Karpas-422 (cell line): ENCODE measurements around the gene XCR1. TPM values are rescaled to one million over a fixed set of nuclear protein-coding genes. Genes with fewer than 3 reads are reported as not detected.

Experiments
- DNase-seq: peaks from one replicate; pipeline ENCODE4 v3.0.0-alpha.2; 2015
- H2AFZ ChIP-seq: fragments of 200-600 bp; sonication (generic); 2 replicates; pipeline ENCODE4 v1.6.1; 2014; ENCODE audit warnings: antibody characterized with exemption, low read length, mixed read lengths
- H3K27ac ChIP-seq: fragments of 200-600 bp; sonication (generic); 2 replicates; pipeline ENCODE4 v1.5.1; 2014; ENCODE audit warnings: mild to moderate bottlenecking, low read length, moderate library complexity
- H3K27me3 ChIP-seq: fragments of 200-600 bp; sonication (generic); 2 replicates; pipeline ENCODE4 v1.6.1; 2014; ENCODE audit warnings: low read length, mixed read lengths
- H3K36me3 ChIP-seq: fragments of 200-600 bp; sonication (generic); 2 replicates; pipeline ENCODE4 v1.6.1; 2014; ENCODE audit warnings: low read length, mixed read lengths; ENCODE audit not compliant: insufficient read depth
- H3K4me1 ChIP-seq: fragments of 200-600 bp; sonication (generic); 2 replicates; pipeline ENCODE4 v1.6.1; 2014; ENCODE audit warnings: mild to moderate bottlenecking, low read length, mixed read lengths
- H3K4me2 ChIP-seq: fragments of 200-600 bp; sonication (generic); 2 replicates; pipeline ENCODE4 v1.6.1; 2014; ENCODE audit warnings: low read length, low read depth, mild to moderate bottlenecking; ENCODE audit not compliant: poor library complexity, severe bottlenecking
- H3K4me3 ChIP-seq: fragments of 200-600 bp; sonication (generic); 2 replicates; pipeline ENCODE4 v1.5.1; 2014; ENCODE audit warnings: mild to moderate bottlenecking, antibody characterized with exemption, low read length, mixed read lengths
- H3K79me2 ChIP-seq: fragments of 200-600 bp; sonication (generic); 2 replicates; pipeline ENCODE4 v1.6.1; 2014; ENCODE audit warnings: mild to moderate bottlenecking, low read length, mixed read lengths
- H3K9ac ChIP-seq: fragments of 200-600 bp; sonication (generic); 2 replicates; pipeline ENCODE4 v1.6.0; 2014; ENCODE audit warnings: low read length
- H3K9me2 ChIP-seq: fragments of 200-600 bp; sonication (generic), shearing (Covaris generic); replicated peaks from 2 replicates; pipeline ENCODE4 v1.6.0; 2014; ENCODE audit warnings: mild to moderate bottlenecking, low read length, moderate library complexity; ENCODE audit not compliant: insufficient read depth
- H3K9me3 ChIP-seq: fragments of 300-700, 200-600 bp; sonication (generic); 2 replicates; pipeline ENCODE4 v1.6.1; 2014; ENCODE audit warnings: low read length, mixed read lengths
- H4K20me1 ChIP-seq: fragments of 200-600 bp; sonication (generic); 2 replicates; pipeline ENCODE4 v1.6.1; 2014; ENCODE audit warnings: mild to moderate bottlenecking, antibody characterized with exemption, low read length, low read depth; ENCODE audit not compliant: insufficient read depth
- total RNA-seq: library from RNA; depleted of rRNA; stranded (reverse); fragments of >200 nt; shearing (Covaris generic); gene quantifications from 2 replicates; pipeline ENCODE4 v1.2.3, GENCODE V29; 2014; ENCODE audit warnings: low replicate concordance; rRNA removed

The XCR1 gene, protein sequence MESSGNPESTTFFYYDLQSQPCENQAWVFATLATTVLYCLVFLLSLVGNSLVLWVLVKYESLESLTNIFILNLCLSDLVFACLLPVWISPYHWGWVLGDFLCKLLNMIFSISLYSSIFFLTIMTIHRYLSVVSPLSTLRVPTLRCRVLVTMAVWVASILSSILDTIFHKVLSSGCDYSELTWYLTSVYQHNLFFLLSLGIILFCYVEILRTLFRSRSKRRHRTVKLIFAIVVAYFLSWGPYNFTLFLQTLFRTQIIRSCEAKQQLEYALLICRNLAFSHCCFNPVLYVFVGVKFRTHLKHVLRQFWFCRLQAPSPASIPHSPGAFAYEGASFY
- not detected in 2 replicates for total RNA-seq

DNA sequence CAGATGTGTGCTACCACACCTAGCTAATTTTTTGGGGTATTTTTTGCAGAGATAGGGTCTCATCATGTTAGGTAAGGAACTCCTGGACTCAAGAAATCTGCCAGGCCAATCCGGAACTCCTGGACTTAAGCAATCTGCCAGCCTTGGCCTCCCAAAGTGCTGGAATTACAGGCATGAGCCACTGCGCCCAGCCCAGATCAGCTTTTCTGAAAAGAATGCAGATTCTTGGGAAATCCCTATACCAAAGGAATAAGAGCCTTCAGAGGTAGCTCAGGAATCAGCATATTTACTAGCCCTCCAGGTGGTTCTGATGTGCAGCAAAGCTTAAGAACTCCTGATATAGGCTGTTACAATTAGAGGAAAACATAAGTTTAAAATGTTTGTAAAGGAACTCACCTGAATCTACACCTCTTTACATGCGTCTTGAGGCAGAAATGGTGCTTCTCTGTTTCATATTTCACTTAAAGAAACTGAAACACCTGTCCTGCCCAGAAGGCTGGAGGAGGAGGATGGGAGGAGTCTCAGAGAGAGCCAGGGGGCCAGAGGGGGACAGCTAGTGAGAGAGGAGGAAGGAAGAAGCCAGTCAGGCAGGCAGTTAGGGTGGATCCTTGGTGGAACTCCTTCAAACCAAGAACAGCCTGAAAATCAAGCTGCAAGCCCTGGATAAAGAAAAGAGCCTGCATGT is at the start of gene XCR1:
XCR1 (minus strand) TSS at position 463 of the 685 bp plus-strand sequence. CDS start 5,536 bp downstream, outside the sequence.
- Histone ChIP-seq H3K27me3 (peaks cover 6% of the 10 kb centered on the region; the same call in 1 of the 2 replicates), H3K4me2 (no peak within 1 kb of the TSS), H3K4me3 (no peak within 1 kb of the TSS), H3K4me1 (peaks cover 3% of the 10 kb centered on the region; the same call in 1 of the 2 replicates), H3K9ac (no peak within 1 kb of the TSS), H4K20me1 (no peaks in the 10 kb centered on the region), H3K9me3 (peaks cover 6% of the 10 kb centered on the region; the same call in 1 of the 2 replicates), H3K36me3 (no peaks in the 10 kb centered on the region), H2AFZ (no peak within 1 kb of the TSS), H3K79me2 (no peaks in the 10 kb centered on the region), H3K9me2 (no peaks in the 10 kb centered on the region), H3K27ac (no peak within 1 kb of the TSS)
- DNase-seq = no peak

DNA sequence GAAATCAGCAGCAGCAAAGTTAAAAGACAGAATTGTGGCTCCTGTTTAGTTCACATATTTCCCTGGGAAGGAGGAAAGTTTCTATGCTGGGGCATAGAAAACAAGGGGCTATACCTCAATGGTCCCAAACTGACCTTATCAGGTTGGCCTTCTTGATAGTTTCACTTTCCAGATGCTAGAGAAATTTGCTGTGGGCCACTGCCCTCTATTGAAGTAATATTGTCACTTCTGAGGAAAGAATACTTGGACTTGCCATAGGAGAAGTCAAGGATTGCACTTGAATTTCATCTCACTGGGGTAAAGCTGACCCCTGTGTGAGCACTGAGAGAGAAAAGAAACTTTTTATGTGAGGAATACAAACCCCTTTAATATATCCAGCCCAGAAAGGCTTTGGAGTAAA is 49.3 kb upstream of the XCR1 start:
- Histone ChIP-seq H3K36me3 (no peaks in the 10 kb centered on the region), H3K9ac (no peak overlapping the region), H4K20me1 (no peaks in the 10 kb centered on the region), H3K4me2 (no peak overlapping the region), H3K9me2 (no peaks in the 10 kb centered on the region), H2AFZ (no peak overlapping the region), H3K27ac (no peak overlapping the region), H3K27me3 (no peaks in the 10 kb centered on the region), H3K9me3 (no peaks in the 10 kb centered on the region), H3K4me1 (no peaks in the 10 kb centered on the region), H3K79me2 (no peaks in the 10 kb centered on the region), H3K4me3 (no peak overlapping the region)
- DNase-seq = no peak

DNA sequence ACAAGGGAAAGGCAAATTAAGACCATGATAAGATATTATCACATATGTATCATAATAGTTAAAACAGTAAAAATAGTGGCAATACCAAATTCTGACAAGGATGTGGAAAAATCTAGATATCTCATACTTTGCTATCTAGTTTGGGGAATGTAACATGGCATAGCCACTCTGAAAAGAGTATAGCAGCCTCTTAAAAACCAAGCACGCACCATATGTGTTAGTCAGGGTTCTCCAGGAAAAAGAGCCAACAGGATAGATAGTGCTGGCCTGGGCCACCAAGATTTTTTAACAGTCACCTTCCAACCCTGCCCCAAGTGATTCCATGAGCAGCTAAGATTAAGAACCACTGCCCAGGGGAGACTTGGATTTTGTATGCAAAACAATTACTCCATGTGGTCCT is 48.5 kb upstream of the XCR1 start:
- no peaks in the 10 kb centered on the region for H3K4me1 ChIP-seq
- no peaks in the 10 kb centered on the region for H3K79me2 ChIP-seq
- H3K9me3 ChIP-seq = no peaks in the 10 kb centered on the region
- H3K27ac ChIP-seq = no peak overlapping the region
- H2AFZ ChIP-seq = no peak overlapping the region
- DNase-seq = no peak
- H3K4me3 ChIP-seq = no peak overlapping the region
- no peak overlapping the region for H3K9ac ChIP-seq
- no peak overlapping the region for H3K4me2 ChIP-seq
- H4K20me1 ChIP-seq = no peaks in the 10 kb centered on the region
- H3K36me3 ChIP-seq = no peaks in the 10 kb centered on the region
- no peaks in the 10 kb centered on the region for H3K9me2 ChIP-seq
- no peaks in the 10 kb centered on the region for H3K27me3 ChIP-seq

DNA sequence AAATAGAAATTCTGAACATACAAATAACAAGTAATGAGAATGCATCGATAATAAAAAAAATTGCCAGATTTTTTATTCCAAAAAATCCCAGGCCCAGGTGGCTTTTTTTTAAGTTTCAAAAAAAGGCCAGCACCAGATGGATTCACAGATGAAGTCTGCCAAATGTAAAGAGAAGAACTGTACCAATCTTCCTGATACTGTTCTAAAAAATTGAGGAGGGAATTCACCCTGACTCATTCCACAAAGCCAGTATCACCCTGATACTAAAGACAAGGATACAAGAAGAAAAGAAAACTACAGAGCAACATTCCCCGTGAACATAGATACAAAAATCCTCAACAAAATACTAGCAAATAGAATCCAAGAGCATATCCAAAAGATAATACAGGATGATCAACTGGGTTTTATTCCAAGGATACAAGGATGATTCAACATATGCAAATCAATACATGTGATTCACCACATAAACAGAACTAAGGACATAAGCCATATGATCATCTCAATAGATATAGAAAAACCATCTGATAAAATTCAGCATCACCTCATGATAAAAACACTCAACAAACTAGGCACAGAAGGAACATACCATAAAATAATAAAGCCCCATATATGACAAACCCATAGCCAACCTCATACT is 44.1 kb upstream of the XCR1 start:
- Histone ChIP-seq H3K36me3 (no peaks in the 10 kb centered on the region), H3K79me2 (no peaks in the 10 kb centered on the region), H3K27ac (no peak overlapping the region), H3K9me3 (no peaks in the 10 kb centered on the region), H2AFZ (no peak overlapping the region), H4K20me1 (no peaks in the 10 kb centered on the region), H3K4me1 (no peaks in the 10 kb centered on the region), H3K4me3 (no peak overlapping the region), H3K27me3 (no peaks in the 10 kb centered on the region), H3K9ac (no peak overlapping the region), H3K9me2 (no peaks in the 10 kb centered on the region), H3K4me2 (no peak overlapping the region)
- DNase-seq = no peak

DNA sequence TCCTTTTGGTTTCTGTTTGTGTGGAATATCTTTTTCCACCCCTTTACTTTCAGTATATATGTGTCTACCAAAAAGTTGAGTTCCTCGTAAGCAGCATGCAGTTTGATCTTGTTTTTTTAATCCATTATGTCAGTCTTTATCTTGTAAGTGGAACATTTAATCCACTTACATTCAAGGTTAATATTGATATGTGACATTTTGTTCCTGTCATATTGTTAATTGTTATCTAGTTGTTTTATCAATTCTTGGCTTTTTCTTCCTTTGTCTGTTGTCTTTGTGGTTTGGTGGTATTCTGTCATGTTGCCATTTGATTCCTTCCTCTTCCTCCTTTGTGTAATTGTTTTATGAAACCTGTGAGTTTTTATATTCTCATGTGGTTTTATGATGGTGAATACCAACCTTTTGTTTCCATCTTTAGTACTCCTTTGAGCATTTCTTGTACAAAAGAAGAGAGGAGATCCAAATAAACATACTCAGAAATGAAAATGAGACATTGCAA is 43.4 kb upstream of the XCR1 start:
- Histone ChIP-seq H3K9ac (no peak overlapping the region), H3K27ac (no peak overlapping the region), H3K4me2 (no peak overlapping the region), H3K27me3 (no peaks in the 10 kb centered on the region), H3K9me3 (no peaks in the 10 kb centered on the region), H3K4me3 (no peak overlapping the region), H3K79me2 (no peaks in the 10 kb centered on the region), H2AFZ (no peak overlapping the region), H3K36me3 (no peaks in the 10 kb centered on the region), H3K4me1 (no peaks in the 10 kb centered on the region; the same call in 1 of the 2 replicates), H4K20me1 (no peaks in the 10 kb centered on the region), H3K9me2 (no peaks in the 10 kb centered on the region)
- no peak for DNase-seq

DNA sequence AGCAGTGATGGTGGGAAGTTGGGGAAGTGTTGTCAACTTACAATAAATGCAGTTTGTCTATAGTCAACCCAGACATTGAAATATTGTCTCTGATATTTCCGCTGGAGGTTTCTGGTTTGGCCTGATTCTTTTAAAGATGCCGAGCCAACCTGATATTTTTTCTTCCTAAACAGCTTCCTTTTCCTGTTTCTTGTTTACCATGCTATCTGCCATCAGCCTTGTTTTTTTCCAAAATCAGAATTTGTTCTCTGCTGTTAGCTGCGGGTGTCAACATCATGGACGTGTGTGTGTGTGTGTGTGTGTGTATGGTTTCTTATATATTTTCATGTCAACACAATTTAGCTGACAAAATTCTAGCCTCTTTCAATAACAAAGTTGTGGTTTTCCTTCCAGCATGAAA is 41.2 kb upstream of the XCR1 start:
- Histone ChIP-seq H3K9ac (no peak overlapping the region), H3K4me2 (no peak overlapping the region), H3K9me2 (no peaks in the 10 kb centered on the region), H2AFZ (no peak overlapping the region), H3K4me1 (no peaks in the 10 kb centered on the region; the same call in 1 of the 2 replicates), H3K27ac (no peak overlapping the region), H3K36me3 (no peaks in the 10 kb centered on the region), H3K4me3 (no peak overlapping the region), H3K27me3 (no peaks in the 10 kb centered on the region), H3K79me2 (no peaks in the 10 kb centered on the region), H3K9me3 (no peaks in the 10 kb centered on the region), H4K20me1 (no peaks in the 10 kb centered on the region)
- DNase-seq = no peak

DNA sequence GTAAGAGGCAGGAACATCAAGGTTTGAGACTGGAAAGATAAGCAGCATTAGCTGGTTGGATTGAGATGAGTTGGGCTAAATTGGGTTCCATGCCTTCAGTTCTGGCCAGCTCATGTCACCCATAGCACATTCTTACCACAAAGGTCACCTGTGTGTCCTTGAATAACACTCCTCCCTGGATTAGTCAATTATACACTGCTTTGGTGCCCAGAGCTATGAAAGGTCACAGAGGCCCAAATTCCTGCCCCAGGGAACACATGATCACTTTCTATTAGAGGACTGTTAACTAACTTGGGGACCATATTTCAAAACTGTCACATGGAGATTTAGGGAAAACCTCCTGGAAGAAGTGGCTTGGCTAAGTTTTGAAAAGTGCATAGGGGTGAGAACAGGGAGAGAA is 40.1 kb upstream of the XCR1 start:
- no peaks in the 10 kb centered on the region for H4K20me1 ChIP-seq
- no peak overlapping the region for H3K4me2 ChIP-seq
- no peak overlapping the region for H2AFZ ChIP-seq
- H3K9ac ChIP-seq = no peak overlapping the region
- H3K36me3 ChIP-seq = no peaks in the 10 kb centered on the region
- no peak overlapping the region for H3K4me3 ChIP-seq
- no peak for DNase-seq
- H3K4me1 ChIP-seq = no peaks in the 10 kb centered on the region; the same call in 1 of the 2 replicates
- no peaks in the 10 kb centered on the region for H3K79me2 ChIP-seq
- no peaks in the 10 kb centered on the region for H3K9me2 ChIP-seq
- no peaks in the 10 kb centered on the region for H3K27me3 ChIP-seq
- no peaks in the 10 kb centered on the region for H3K9me3 ChIP-seq
- no peak overlapping the region for H3K27ac ChIP-seq

DNA sequence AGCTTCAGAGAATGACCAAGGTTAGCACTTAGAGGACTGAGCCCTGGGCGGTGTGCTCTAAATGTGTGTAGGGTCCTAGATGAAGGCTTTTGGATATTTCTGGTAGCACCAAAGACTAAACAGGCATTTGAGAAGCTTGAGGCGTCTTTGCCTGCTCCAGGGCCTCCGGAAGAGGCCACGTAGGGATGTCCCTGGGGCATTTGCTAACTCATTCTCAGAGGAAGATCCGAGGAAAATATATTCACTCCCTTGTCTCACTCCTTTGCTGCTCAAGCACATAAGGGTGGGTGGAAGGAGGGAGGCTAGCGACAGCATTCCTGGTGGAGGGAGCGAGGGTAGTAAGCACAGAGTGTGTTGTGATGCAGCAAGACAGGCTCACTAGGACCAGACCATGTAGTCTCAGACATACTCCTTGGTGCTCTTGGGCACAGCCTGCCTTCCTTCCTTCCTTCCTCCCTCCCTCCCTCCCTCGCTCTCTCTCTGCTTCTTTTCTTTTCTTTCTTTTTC is 38.5 kb upstream of the XCR1 start:
- Histone ChIP-seq H3K9me3 (no peaks in the 10 kb centered on the region), H3K4me1 (no peaks in the 10 kb centered on the region; the same call in 1 of the 2 replicates), H3K4me2 (no peak overlapping the region), H3K9me2 (no peaks in the 10 kb centered on the region), H3K4me3 (no peak overlapping the region), H3K9ac (no peak overlapping the region), H3K27ac (no peak overlapping the region), H3K36me3 (no peaks in the 10 kb centered on the region), H3K79me2 (no peaks in the 10 kb centered on the region), H2AFZ (no peak overlapping the region), H3K27me3 (no peaks in the 10 kb centered on the region), H4K20me1 (no peaks in the 10 kb centered on the region)
- no peak for DNase-seq
